A549 (cell line): ENCODE data around the gene PRDX5. TPM values are rescaled to one million over a fixed set of nuclear protein-coding genes. Genes with fewer than 3 reads are reported as not detected.

Source experiments
- ATAC-seq, 2 experiments: fragments of 200-7000 bp in 1 of 2; fragments of >200 bp in 1 of 2; cut with Nextera tagmentation in 1 of 2; cut with Tn5 transposase in 1 of 2; 3 replicates each; pipeline versions ENCODE4 v1.8.0 to v1.9.1; 2018 to 2020; ENCODE audit warnings: mild to moderate bottlenecking in 1 of 2, moderate library complexity in 1 of 2
- CTCF ChIA-PET: fragments of 300-600 bp; sonication (Branson Sonifier 250); formaldehyde crosslinking; extraction: SDS; loops from one replicate; lab custom pipeline; 2021; ENCODE audit warnings: antibody characterized with exemption, inconsistent platforms; lab: Yijun Ruan, JAX
- POLR2A ChIA-PET: fragments of 350-600 bp; formaldehyde crosslinking; extraction: SDS; loops from one replicate; lab custom pipeline; 2021; ENCODE audit warnings: antibody characterized with exemption, inconsistent platforms; lab: Yijun Ruan, JAX
- DNase-seq, 2 experiments: peaks; one replicate each; pipeline versions ENCODE4 v3.0.0 to v3.0.0-alpha.2; 2011 to 2016; ENCODE audit warnings: low read depth in 1 of 2, low spot score in 1 of 2
- FAIRE-seq: peaks from 2 replicates; lab custom pipeline; 2011; peaks lifted over from hg19 to GRCh38; lab: Jason Lieb, UNC
- H3K27ac ChIP-seq, 2 experiments: fragments of >200 bp; sonication (Bioruptor Twin); formaldehyde crosslinking; 3 replicates each; pipeline ENCODE4 v1.5.1; 2016 to 2017
- H3K4me1 ChIP-seq: fragments of >200 bp; sonication (Bioruptor Twin); formaldehyde crosslinking; 3 replicates; pipeline ENCODE4 v1.6.1; 2016
- H3K4me2 ChIP-seq: fragments of >200 bp; sonication (Bioruptor Twin); formaldehyde crosslinking; 3 replicates; pipeline ENCODE4 v1.6.1; 2016
- H3K4me3 ChIP-seq: fragments of >200 bp; sonication (Bioruptor Twin); formaldehyde crosslinking; 3 replicates; pipeline ENCODE4 v1.5.1; 2016
- H3K9me3 ChIP-seq: fragments of >200 bp; sonication (Bioruptor Twin); formaldehyde crosslinking; 3 replicates; pipeline ENCODE4 v1.6.1; 2016
- BHLHE40 ChIP-seq: IDR thresholded peaks from 2 replicates; pipeline ENCODE4 v1.6.1; 2012; ENCODE audit warnings: low read depth, low read length, inconsistent platforms
- CBX2 ChIP-seq: fragments of 200-600 bp; sonication (generic); IDR thresholded peaks from 2 replicates; pipeline ENCODE4 v1.6.1; 2016; ENCODE audit warnings: low read depth, mild to moderate bottlenecking, borderline replicate concordance
- CEBPB ChIP-seq, 2 experiments: fragments of >200 bp in 1 of 2; sonication (Bioruptor Twin) in 1 of 2; formaldehyde crosslinking in 1 of 2; IDR thresholded peaks; 2 replicates each; pipeline ENCODE4 v1.6.1; 2012 to 2016
- EHF ChIP-seq: fragments of 250-450 bp; sonication (Bioruptor Pico); IDR thresholded peaks from 2 replicates; pipeline ENCODE4 v1.5.0; 2020; ENCODE audit warnings: mild to moderate bottlenecking
- FOSB ChIP-seq: fragments of 250-450 bp; sonication (Bioruptor Pico); IDR thresholded peaks from 2 replicates; pipeline ENCODE4 v1.5.0; 2020; ENCODE audit warnings: mild to moderate bottlenecking, moderate library complexity
- FOSL2 ChIP-seq, 2 experiments: fragments of 450-650 bp in 1 of 2; fragments of >200 bp in 1 of 2; sonication (Bioruptor Twin) in 1 of 2; formaldehyde crosslinking; IDR thresholded peaks; 2 replicates each; pipeline versions ENCODE4 v1.5.0 to v1.6.1; 2016 to 2020; ENCODE audit warnings: mild to moderate bottlenecking in 1 of 2, moderate library complexity in 1 of 2
- HOXA7 ChIP-seq: fragments of 250-450 bp; sonication (Bioruptor Pico); IDR thresholded peaks from 2 replicates; pipeline ENCODE4 v1.5.0; 2020; ENCODE audit warnings: mild to moderate bottlenecking, moderate library complexity
- HOXB5 ChIP-seq: fragments of 250-450 bp; sonication (Bioruptor Pico); IDR thresholded peaks from 2 replicates; pipeline ENCODE4 v1.5.0; 2020; ENCODE audit warnings: mild to moderate bottlenecking, moderate library complexity
- JUN ChIP-seq, 2 experiments: fragments of >200 bp; sonication (Bioruptor Twin); formaldehyde crosslinking; IDR thresholded peaks; 2 replicates in 1 of 2; 3 replicates in 1 of 2; pipeline ENCODE4 v1.6.1; 2016 to 2017
- JUNB ChIP-seq: fragments of >200 bp; sonication (Bioruptor Twin); formaldehyde crosslinking; IDR thresholded peaks from 2 replicates; pipeline ENCODE4 v1.6.1; 2016
- KDM1A ChIP-seq: fragments of 200-600 bp; sonication (generic); IDR thresholded peaks from 2 replicates; pipeline ENCODE4 v1.6.1; 2016; ENCODE audit warnings: low read depth, mild to moderate bottlenecking
- MAFK ChIP-seq: fragments of 450-650 bp; IDR thresholded peaks from 2 replicates; pipeline ENCODE4 v1.6.1; 2014; ENCODE audit not compliant: partially characterized antibody
- MAZ ChIP-seq: fragments of 150-350 bp; IDR thresholded peaks from 2 replicates; pipeline ENCODE4 v1.6.1; 2014; ENCODE audit warnings: antibody characterized with exemption, low read depth, low read length, borderline replicate concordance
- MYC ChIP-seq: IDR thresholded peaks from 2 replicates; pipeline ENCODE4 v1.6.1; 2012; ENCODE audit warnings: mild to moderate bottlenecking, inconsistent platforms, low read length, improper control_type of control experiment, borderline replicate concordance
- PHF8 ChIP-seq: fragments of 200-600 bp; sonication (generic); IDR thresholded peaks from 2 replicates; pipeline ENCODE4 v1.6.1; 2016; ENCODE audit warnings: low read depth, mild to moderate bottlenecking, antibody characterized with exemption, moderate library complexity, borderline replicate concordance
- POLR2A ChIP-seq: IDR thresholded peaks from 2 replicates; pipeline ENCODE4 v1.6.1; 2012; ENCODE audit warnings: mild to moderate bottlenecking, low read length
- RAD21 ChIP-seq, 2 experiments: fragments of >200 bp in 1 of 2; sonication (Bioruptor Twin) in 1 of 2; formaldehyde crosslinking in 1 of 2; IDR thresholded peaks in 1 of 2; conservative IDR thresholded peaks in 1 of 2; 2 replicates in 1 of 2; 3 replicates in 1 of 2; pipeline ENCODE4 v1.6.1; 2012 to 2018; ENCODE audit warnings: inconsistent platforms in 1 of 2
- RARB ChIP-seq: fragments of 250-450 bp; sonication (Bioruptor Pico); IDR thresholded peaks from 2 replicates; pipeline ENCODE4 v1.8.0; 2021; ENCODE audit warnings: mild to moderate bottlenecking, moderate library complexity
- RFX5 ChIP-seq: fragments of 450-650 bp; IDR thresholded peaks from 2 replicates; pipeline ENCODE4 v1.7.1; 2014; ENCODE audit warnings: antibody characterized with exemption, mild to moderate bottlenecking, moderate library complexity
- RNF2 ChIP-seq: fragments of 200-600 bp; sonication (generic); IDR thresholded peaks from 2 replicates; pipeline ENCODE4 v1.6.1; 2016; ENCODE audit warnings: low read depth, mild to moderate bottlenecking, antibody characterized with exemption, moderate library complexity, borderline replicate concordance
- SREBF2 ChIP-seq: fragments of 450-650 bp; IDR thresholded peaks from 2 replicates; pipeline ENCODE4 v1.6.1; 2014; ENCODE audit warnings: mild to moderate bottlenecking, moderate library complexity
- TFCP2L1 ChIP-seq: fragments of 250-450 bp; sonication (Bioruptor Pico); IDR thresholded peaks from 2 replicates; pipeline ENCODE4 v1.5.0; 2021; ENCODE audit warnings: mild to moderate bottlenecking
- ZFP36 ChIP-seq: fragments of 450-650 bp; IDR thresholded peaks from 2 replicates; pipeline ENCODE4 v1.6.1; 2014; ENCODE audit warnings: borderline replicate concordance; ENCODE audit not compliant: partially characterized antibody
- ZNF302 ChIP-seq: fragments of 250-450 bp; sonication (Bioruptor Pico); IDR thresholded peaks from 2 replicates; pipeline ENCODE4 v1.9.0; 2021; ENCODE audit warnings: inconsistent platforms, mild to moderate bottlenecking, moderate library complexity
- ZSCAN20 ChIP-seq: fragments of 250-450 bp; sonication (Bioruptor Pico); IDR thresholded peaks from 2 replicates; pipeline ENCODE4 v1.8.0; 2022; ENCODE audit warnings: mild to moderate bottlenecking, moderate library complexity
- WGBS: methylation state at CpG from one replicate; pipeline ENCODE4 v1.1.6; 2017; ENCODE audit errors: missing lambda C conversion rate; 5-methylcytosine and 5-hydroxymethylcytosine counted together
- polyA minus RNA-seq: library from RNA; depleted of rRNA, polyadenylated mRNA; stranded (reverse); fragments of >200 nt; gene quantifications from 2 replicates; pipeline ENCODE4 v1.2.3, GENCODE V29; 2011; rRNA and poly(A)+ RNA removed
- polyA plus RNA-seq, 4 experiments: library from polyadenylated mRNA; depleted of rRNA in 3 of 4; stranded (reverse); fragments of >200 nt; fragmentation: RNase III in 1 of 4; extraction: RNeasy Plus Mini Kit Qiagen cat#74134 plus additional on column Dnase treatment in 1 of 4; gene quantifications; 2 replicates in 3 of 4; 3 replicates in 1 of 4; pipeline ENCODE4 v1.2.3, GENCODE V29; 2011 to 2017
- TF ChIP-seq, protein P1 (sequence below): fragments of 250-450 bp; sonication (Bioruptor Pico); IDR thresholded peaks from 2 replicates; pipeline ENCODE4 v1.5.0; 2021; ENCODE audit warnings: mild to moderate bottlenecking, moderate library complexity, borderline replicate concordance
- TF ChIP-seq, protein P2 (sequence below): fragments of >200 bp; sonication (Bioruptor Twin); formaldehyde crosslinking; IDR thresholded peaks from 3 replicates; pipeline ENCODE4 v1.6.1; 2016
- TF ChIP-seq, protein P3 (sequence below): fragments of 150-350 bp; IDR thresholded peaks from 2 replicates; pipeline ENCODE4 v1.6.1; 2014; ENCODE audit warnings: low read depth, mild to moderate bottlenecking, low read length
- TF ChIP-seq, protein P4 (sequence below): fragments of >200 bp; sonication (Bioruptor Twin); formaldehyde crosslinking; IDR thresholded peaks from 3 replicates; pipeline ENCODE4 v1.5.1; 2016
- TF ChIP-seq, protein P5 (sequence below): IDR thresholded peaks from 2 replicates; pipeline ENCODE4 v1.6.1; 2012; ENCODE audit warnings: low read depth, borderline replicate concordance
- TF ChIP-seq, protein P6 (sequence below): fragments of 250-450 bp; sonication (Bioruptor Pico); IDR thresholded peaks from 2 replicates; pipeline ENCODE4 v1.5.0; 2020; ENCODE audit warnings: low read depth, mild to moderate bottlenecking, moderate library complexity

PRDX5 gene
- 305 and 377 TPM in 2 replicates for polyA plus RNA-seq (2011; rRNA removed)
- 572 and 685 TPM in 2 replicates for polyA plus RNA-seq (2012; cell fraction: cytosol; rRNA removed)
- 250 and 325 TPM in 2 replicates for polyA plus RNA-seq (2012; cell fraction: nucleus; rRNA removed)
- 442 to 500 TPM (median 491 TPM) in 3 replicates for polyA plus RNA-seq (2017; fragmentation: RNase III; extraction: RNeasy Plus Mini Kit Qiagen cat#74134 plus additional on column Dnase treatment)
- polyA minus RNA-seq: 81.0 and 91.2 TPM in 2 replicates

DNA sequence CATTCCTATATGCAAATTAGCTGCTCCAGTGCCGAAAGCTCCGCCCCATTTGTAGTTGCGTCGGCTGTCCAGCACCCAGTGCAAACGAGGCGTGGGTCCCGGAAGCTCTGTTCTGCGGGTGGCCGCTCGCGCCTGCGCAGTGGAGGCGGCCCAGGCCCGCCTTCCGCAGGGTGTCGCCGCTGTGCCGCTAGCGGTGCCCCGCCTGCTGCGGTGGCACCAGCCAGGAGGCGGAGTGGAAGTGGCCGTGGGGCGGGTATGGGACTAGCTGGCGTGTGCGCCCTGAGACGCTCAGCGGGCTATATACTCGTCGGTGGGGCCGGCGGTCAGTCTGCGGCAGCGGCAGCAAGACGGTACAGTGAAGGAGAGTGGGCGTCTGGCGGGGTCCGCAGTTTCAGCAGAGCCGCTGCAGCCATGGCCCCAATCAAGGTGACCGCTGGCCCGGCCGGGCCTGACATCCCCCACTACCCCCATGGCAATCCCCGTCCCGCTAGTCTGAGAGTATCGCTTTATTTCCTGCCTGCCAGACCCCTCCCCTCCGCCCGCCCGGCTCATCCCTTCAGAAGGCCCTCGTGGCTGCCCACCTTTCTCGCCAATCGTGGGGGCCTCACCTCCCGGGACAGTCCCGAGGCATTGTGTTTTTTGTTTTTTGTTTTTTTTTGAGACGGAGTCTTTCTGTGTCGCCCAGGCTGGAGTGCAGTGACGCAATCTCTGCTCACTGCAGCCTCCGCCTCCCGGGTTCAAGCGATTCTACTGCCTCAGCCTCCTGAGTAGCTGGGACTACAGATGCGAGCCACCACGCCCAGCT is at the start of gene PRDX5:
TSS of gene PRDX5 (plus strand) at position 161 of the 805 bp plus-strand sequence. CDS start at position 256, 95 bp downstream.
- H3K4me3 ChIP-seq: peak within 1 kb of the TSS; percentile 80
- WGBS: 2% methylated on average over 45 of the region's 61 CpGs
- H3K27ac ChIP-seq: peak within 1 kb of the TSS; percentile 97 to 98
- DNase-seq (peak; percentile 91 to 98), FAIRE-seq (no peak), ATAC-seq (peak; percentile 75 to 87)
- POLR2A ChIA-PET: interaction anchor here (0.6 to 2.9 kb wide), 25 partner anchors 9 to 427 kb away, joined by 3 to 50 read pairs (median 7); partner anchors contain the start of genes BAD, CCDC88B, ESRRA and FKBP2
- H3K4me2 ChIP-seq: peak within 1 kb of the TSS; percentile 87
- H3K9me3 ChIP-seq: no peaks in the 10 kb centered on the region
- CTCF ChIA-PET: interaction anchor here (0.6 to 20.7 kb wide), 20 partner anchors 7 to 1531 kb away, joined by 3 to 996 read pairs (median 3); partner anchors contain the start of genes CATSPERZ, CCDC88B, ESRRA and FERMT3
- peaks cover 14% of the 10 kb centered on the region for H3K4me1 ChIP-seq
- TF ChIP-seq, protein P1, sequence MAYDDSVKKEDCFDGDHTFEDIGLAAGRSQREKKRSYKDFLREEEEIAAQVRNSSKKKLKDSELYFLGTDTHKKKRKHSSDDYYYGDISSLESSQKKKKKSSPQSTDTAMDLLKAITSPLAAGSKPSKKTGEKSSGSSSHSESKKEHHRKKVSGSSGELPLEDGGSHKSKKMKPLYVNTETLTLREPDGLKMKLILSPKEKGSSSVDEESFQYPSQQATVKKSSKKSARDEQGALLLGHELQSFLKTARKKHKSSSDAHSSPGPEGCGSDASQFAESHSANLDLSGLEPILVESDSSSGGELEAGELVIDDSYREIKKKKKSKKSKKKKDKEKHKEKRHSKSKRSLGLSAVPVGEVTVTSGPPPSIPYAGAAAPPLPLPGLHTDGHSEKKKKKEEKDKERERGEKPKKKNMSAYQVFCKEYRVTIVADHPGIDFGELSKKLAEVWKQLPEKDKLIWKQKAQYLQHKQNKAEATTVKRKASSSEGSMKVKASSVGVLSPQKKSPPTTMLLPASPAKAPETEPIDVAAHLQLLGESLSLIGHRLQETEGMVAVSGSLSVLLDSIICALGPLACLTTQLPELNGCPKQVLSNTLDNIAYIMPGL (CRISPR knock-in tag): no peak
- no peak for TF ChIP-seq BHLHE40
- TF ChIP-seq, protein P2, sequence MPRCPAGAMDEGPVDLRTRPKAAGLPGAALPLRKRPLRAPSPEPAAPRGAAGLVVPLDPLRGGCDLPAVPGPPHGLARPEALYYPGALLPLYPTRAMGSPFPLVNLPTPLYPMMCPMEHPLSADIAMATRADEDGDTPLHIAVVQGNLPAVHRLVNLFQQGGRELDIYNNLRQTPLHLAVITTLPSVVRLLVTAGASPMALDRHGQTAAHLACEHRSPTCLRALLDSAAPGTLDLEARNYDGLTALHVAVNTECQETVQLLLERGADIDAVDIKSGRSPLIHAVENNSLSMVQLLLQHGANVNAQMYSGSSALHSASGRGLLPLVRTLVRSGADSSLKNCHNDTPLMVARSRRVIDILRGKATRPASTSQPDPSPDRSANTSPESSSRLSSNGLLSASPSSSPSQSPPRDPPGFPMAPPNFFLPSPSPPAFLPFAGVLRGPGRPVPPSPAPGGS: peak; percentile 46; the same call in 1 of the 3 replicates
- TF ChIP-seq EHF (CRISPR knock-in tag): no peak
- TF ChIP-seq KDM1A: no peak
- no peak for TF ChIP-seq JUNB
- TF ChIP-seq MYC: peak; percentile 45; the same call in 1 of the 2 replicates
- no peak for TF ChIP-seq TFCP2L1
- peak; percentile 69 to 81 for TF ChIP-seq RAD21 (conservative IDR thresholded peaks at IDR 0.05 in 1 of 2, IDR thresholded peaks at IDR 0.05 in 1 of 2)
- TF ChIP-seq ZSCAN20 (CRISPR knock-in tag): no peak
- no peak for TF ChIP-seq RNF2
- TF ChIP-seq HOXA7: no peak
- TF ChIP-seq, protein P3, sequence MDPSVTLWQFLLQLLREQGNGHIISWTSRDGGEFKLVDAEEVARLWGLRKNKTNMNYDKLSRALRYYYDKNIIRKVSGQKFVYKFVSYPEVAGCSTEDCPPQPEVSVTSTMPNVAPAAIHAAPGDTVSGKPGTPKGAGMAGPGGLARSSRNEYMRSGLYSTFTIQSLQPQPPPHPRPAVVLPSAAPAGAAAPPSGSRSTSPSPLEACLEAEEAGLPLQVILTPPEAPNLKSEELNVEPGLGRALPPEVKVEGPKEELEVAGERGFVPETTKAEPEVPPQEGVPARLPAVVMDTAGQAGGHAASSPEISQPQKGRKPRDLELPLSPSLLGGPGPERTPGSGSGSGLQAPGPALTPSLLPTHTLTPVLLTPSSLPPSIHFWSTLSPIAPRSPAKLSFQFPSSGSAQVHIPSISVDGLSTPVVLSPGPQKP: no peak
- TF ChIP-seq ZNF302 (CRISPR knock-in tag): no peak
- TF ChIP-seq PHF8: peak; percentile 46; the same call in 1 of the 2 replicates
- no peak for TF ChIP-seq ZFP36
- no peak for TF ChIP-seq RARB (CRISPR knock-in tag)
- TF ChIP-seq FOSB (CRISPR knock-in tag): no peak
- TF ChIP-seq, protein P4, sequence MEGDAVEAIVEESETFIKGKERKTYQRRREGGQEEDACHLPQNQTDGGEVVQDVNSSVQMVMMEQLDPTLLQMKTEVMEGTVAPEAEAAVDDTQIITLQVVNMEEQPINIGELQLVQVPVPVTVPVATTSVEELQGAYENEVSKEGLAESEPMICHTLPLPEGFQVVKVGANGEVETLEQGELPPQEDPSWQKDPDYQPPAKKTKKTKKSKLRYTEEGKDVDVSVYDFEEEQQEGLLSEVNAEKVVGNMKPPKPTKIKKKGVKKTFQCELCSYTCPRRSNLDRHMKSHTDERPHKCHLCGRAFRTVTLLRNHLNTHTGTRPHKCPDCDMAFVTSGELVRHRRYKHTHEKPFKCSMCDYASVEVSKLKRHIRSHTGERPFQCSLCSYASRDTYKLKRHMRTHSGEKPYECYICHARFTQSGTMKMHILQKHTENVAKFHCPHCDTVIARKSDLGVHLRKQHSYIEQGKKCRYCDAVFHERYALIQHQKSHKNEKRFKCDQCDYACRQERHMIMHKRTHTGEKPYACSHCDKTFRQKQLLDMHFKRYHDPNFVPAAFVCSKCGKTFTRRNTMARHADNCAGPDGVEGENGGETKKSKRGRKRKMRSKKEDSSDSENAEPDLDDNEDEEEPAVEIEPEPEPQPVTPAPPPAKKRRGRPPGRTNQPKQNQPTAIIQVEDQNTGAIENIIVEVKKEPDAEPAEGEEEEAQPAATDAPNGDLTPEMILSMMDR: peak; percentile 60
- TF ChIP-seq, protein P5, sequence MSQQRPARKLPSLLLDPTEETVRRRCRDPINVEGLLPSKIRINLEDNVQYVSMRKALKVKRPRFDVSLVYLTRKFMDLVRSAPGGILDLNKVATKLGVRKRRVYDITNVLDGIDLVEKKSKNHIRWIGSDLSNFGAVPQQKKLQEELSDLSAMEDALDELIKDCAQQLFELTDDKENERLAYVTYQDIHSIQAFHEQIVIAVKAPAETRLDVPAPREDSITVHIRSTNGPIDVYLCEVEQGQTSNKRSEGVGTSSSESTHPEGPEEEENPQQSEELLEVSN: no peak
- no peak for TF ChIP-seq MAZ
- TF ChIP-seq RFX5: no peak
- no peak for TF ChIP-seq FOSL2 (IDR thresholded peaks at IDR 0.05)
- no peak for TF ChIP-seq FOSL2 (CRISPR knock-in tag; IDR thresholded peaks at IDR 0.05)
- TF ChIP-seq POLR2A: peak; percentile 79
- TF ChIP-seq MAFK: no peak
- TF ChIP-seq, protein P6, sequence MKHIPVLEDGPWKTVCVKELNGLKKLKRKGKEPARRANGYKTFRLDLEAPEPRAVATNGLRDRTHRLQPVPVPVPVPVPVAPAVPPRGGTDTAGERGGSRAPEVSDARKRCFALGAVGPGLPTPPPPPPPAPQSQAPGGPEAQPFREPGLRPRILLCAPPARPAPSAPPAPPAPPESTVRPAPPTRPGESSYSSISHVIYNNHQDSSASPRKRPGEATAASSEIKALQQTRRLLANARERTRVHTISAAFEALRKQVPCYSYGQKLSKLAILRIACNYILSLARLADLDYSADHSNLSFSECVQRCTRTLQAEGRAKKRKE (CRISPR knock-in tag): no peak
- peak; percentile 7 to 37; a peak in 2 of 5 replicates for TF ChIP-seq JUN (IDR thresholded peaks at IDR 0.05)
- no peak for TF ChIP-seq SREBF2
- TF ChIP-seq CBX2: no peak
- peak; percentile 60 to 82; a peak in 3 of 4 replicates for TF ChIP-seq CEBPB (IDR thresholded peaks at IDR 0.05)
- no peak for TF ChIP-seq HOXB5
